ENCODE results near the gene CACNA1B. TPM values are rescaled to one million over a fixed set of nuclear protein-coding genes. Genes with fewer than 3 reads are reported as not detected.

The CACNA1B gene
- total and polyA plus RNA-seq, 2 of the 4 experiments (the other 2 are of a cell fraction): 0.02 TPM; not detected in 1

DNA sequence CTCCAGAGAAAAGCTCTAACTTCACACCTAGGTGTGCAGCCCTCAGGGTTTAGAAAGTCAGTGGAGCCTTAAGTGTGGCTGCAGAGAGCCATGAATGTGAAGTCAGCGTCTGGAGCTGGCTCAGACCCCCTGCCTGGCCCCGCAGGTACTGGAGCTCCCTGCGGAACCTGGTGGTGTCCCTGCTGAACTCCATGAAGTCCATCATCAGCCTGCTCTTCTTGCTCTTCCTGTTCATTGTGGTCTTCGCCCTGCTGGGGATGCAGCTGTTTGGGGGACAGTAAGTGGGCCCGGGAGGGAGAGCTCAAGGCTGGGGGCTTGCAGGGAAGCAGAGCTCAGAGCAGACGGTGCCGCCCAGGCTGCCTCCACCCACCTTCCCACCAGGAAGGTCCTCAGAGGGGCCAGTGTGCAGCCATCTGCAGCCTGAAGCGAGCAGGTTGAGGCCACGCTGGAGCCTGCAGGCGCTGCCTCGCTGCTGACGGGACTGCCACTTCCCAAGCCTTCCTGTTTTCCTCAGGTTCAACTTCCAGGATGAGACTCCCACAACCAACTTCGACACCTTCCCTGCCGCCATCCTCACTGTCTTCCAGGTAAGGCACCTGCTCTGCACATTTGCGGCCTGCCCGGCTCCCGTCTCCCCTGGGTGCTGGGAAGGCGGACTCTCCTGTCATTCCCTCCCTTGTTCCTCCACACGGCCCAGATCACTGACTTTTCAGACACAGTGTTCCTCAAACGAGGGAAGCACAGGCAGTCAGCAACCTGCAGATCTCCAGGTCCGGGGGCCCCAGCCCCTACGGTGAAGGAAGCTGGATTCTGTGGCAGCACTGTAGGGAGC is 108.9 kb downstream of the CACNA1B start:
- Histone ChIP-seq H3K9ac (ENCODE audit: low read depth, low read length) (no peak overlapping the region), H4K8ac (ENCODE audit: low read depth in 2 of 2, low read length in 2 of 2) (no peak overlapping the region), H3K56ac (ENCODE audit: extremely low read depth, insufficient read depth, low read length) (no peak overlapping the region), H3K4me3 (ENCODE audit: insufficient read depth, low read depth, low read length) (no peak overlapping the region), H3K9me3 (ENCODE audit: control insufficient read depth, insufficient read depth, low read length) (peaks cover 67% of the 10 kb centered on the region), H3K23ac (ENCODE audit: low read depth, low read length) (no peak overlapping the region), H2AK9ac (replicated peaks; ENCODE audit: low read depth, low read length, poor library complexity) (no peak overlapping the region), H3K4me1 (ENCODE audit: control insufficient read depth, insufficient read depth, low read length) (no peaks in the 10 kb centered on the region), H2BK15ac (ENCODE audit: low read depth, low read length) (no peak overlapping the region), H2AK5ac (ENCODE audit: low read depth, low read length) (no peak overlapping the region), H4K91ac (ENCODE audit: insufficient read depth, low read depth, low read length) (no peak overlapping the region), H3K14ac (replicated peaks; ENCODE audit: low read depth, low read length) (no peak overlapping the region), H3K18ac (ENCODE audit: low read depth, low read length) (no peak overlapping the region), H3K27me3 (ENCODE audit: control insufficient read depth, insufficient read depth, low read length) (no peaks in the 10 kb centered on the region), H3K36me3 (ENCODE audit: control insufficient read depth, insufficient read depth, low read length) (no peaks in the 10 kb centered on the region), H2BK120ac (ENCODE audit: low read depth, low read length) (no peak overlapping the region), H4K5ac (ENCODE audit: low read depth, low read length) (no peak overlapping the region), H3K79me1 (ENCODE audit: low read depth in 1 of 2, low read length in 2 of 2) (no peaks in the 10 kb centered on the region), H2AFZ (replicated peaks; ENCODE audit: low read length, poor library complexity) (no peak overlapping the region), H2BK5ac (ENCODE audit: low read depth, low read length, poor library complexity, severe bottlenecking) (no peak overlapping the region), H2BK20ac (ENCODE audit: low read depth, low read length) (no peak overlapping the region), H3K9me1 (ENCODE audit: insufficient read depth, low read length) (no peaks in the 10 kb centered on the region), H4K20me1 (ENCODE audit: insufficient read depth, low read length) (no peaks in the 10 kb centered on the region), H3K27ac (ENCODE audit: insufficient read depth, low read length) (no peak overlapping the region), H3K4me2 (ENCODE audit: low read depth, low read length) (no peak overlapping the region), H3K4ac (ENCODE audit: low read depth, low read length) (no peak overlapping the region)
- dilution Hi-C loops (cut with HindIII; ENCODE audit: low sequenced_read_pairs, unreplicated experiment) (no loop called here), in situ Hi-C loops (cut with MboI; ENCODE audit: low sequenced_read_pairs) (no loop called here), intact Hi-C loops (cut with micrococcal nuclease) (no loop called here)
- ChIA-PET CTCF (no interaction called here), POLR2A (ENCODE audit: unreplicated experiment) (no interaction called here)
- BruUV-seq (replicated peaks): no TSS peak
- ATAC-seq (ENCODE audit: low read depth): no peak
- no peak for DNase-seq
- TF ChIP-seq RAD21 (IDR thresholded peaks at IDR 0.05; ENCODE audit: low read length) (no peak), FOS (IDR thresholded peaks at IDR 0.05; ENCODE audit: low read depth, low read length) (no peak), RCOR1 (IDR thresholded peaks at IDR 0.05; ENCODE audit: insufficient replicate concordance, low read length) (no peak), SMC3 (IDR thresholded peaks at IDR 0.05; ENCODE audit: low read depth, low read length) (no peak), CHD1 (IDR thresholded peaks at IDR 0.05; ENCODE audit: low read depth, low read length) (no peak), RFX5 (IDR thresholded peaks at IDR 0.05; ENCODE audit: low read depth, low read length) (no peak)
- TF ChIP-seq, protein P1, sequence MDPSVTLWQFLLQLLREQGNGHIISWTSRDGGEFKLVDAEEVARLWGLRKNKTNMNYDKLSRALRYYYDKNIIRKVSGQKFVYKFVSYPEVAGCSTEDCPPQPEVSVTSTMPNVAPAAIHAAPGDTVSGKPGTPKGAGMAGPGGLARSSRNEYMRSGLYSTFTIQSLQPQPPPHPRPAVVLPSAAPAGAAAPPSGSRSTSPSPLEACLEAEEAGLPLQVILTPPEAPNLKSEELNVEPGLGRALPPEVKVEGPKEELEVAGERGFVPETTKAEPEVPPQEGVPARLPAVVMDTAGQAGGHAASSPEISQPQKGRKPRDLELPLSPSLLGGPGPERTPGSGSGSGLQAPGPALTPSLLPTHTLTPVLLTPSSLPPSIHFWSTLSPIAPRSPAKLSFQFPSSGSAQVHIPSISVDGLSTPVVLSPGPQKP (IDR thresholded peaks at IDR 0.05; ENCODE audit: borderline replicate concordance, low read depth, low read length): no peak
- TF ChIP-seq, protein P2, sequence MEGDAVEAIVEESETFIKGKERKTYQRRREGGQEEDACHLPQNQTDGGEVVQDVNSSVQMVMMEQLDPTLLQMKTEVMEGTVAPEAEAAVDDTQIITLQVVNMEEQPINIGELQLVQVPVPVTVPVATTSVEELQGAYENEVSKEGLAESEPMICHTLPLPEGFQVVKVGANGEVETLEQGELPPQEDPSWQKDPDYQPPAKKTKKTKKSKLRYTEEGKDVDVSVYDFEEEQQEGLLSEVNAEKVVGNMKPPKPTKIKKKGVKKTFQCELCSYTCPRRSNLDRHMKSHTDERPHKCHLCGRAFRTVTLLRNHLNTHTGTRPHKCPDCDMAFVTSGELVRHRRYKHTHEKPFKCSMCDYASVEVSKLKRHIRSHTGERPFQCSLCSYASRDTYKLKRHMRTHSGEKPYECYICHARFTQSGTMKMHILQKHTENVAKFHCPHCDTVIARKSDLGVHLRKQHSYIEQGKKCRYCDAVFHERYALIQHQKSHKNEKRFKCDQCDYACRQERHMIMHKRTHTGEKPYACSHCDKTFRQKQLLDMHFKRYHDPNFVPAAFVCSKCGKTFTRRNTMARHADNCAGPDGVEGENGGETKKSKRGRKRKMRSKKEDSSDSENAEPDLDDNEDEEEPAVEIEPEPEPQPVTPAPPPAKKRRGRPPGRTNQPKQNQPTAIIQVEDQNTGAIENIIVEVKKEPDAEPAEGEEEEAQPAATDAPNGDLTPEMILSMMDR (conservative IDR thresholded peaks at IDR 0.05; ENCODE audit: low read depth, low read length): no peak
- 84% methylated on average over 5 of the region's 22 CpGs; no CpG with 5 or more reads in 1 of the 2 experiments for WGBS, 2 experiments (ENCODE audit: extremely low coverage in 2 of 2, insufficient read length in 1 of 2)

Measured in IMR-90 (cell line).